Panc1 (cell line): ENCODE measurements around the gene HOXC9. TPM values are rescaled to one million over a fixed set of nuclear protein-coding genes. Genes with fewer than 3 reads are reported as not detected.

ENCODE experiments used
- ATAC-seq: fragments of 200-7000 bp; cut with Tn5 transposase; 2 replicates; pipeline ENCODE4 v1.9.1; 2020; ENCODE audit warnings: mild to moderate bottlenecking, moderate library complexity
- Bru-seq: library from RNA; stranded (reverse); fragments of 400-500 nt; gene quantifications from one replicate; lab custom pipeline; 2021; lab: Mats Ljungman, UMichigan
- BruChase-seq, 2 experiments: library from RNA; stranded (reverse); fragments of 400-500 nt; gene quantifications; one replicate each; lab custom pipeline; 2021; lab: Mats Ljungman, UMichigan
- BruUV-seq: library from RNA; stranded (reverse); fragments of 400-500 nt; replicated peaks from 2 replicates; lab custom pipeline; 2021; lab: Mats Ljungman, UMichigan
- CTCF ChIA-PET: fragments of 300-600 bp; sonication (Branson Sonifier 250); formaldehyde crosslinking; loops from one replicate; lab custom pipeline; 2022; ENCODE audit warnings: antibody characterized with exemption; lab: Charles Lee
- POLR2A ChIA-PET: fragments of 300-600 bp; sonication (Branson Sonifier 250); formaldehyde crosslinking; loops from one replicate; lab custom pipeline; 2022; ENCODE audit warnings: antibody characterized with exemption; lab: Charles Lee
- DNase-seq: peaks from one replicate; pipeline ENCODE4 v3.0.0-alpha.2; 2010; ENCODE audit warnings: low read depth, low spot score
- H3K27ac ChIP-seq: 2 replicates; pipeline ENCODE4 v1.5.1; 2011; ENCODE audit warnings: mild to moderate bottlenecking, low read length, inconsistent platforms
- H3K27me3 ChIP-seq: fragments of 200-500 bp; sonication (Bioruptor generic); 2 replicates; pipeline ENCODE4 v1.6.0; 2014; ENCODE audit warnings: low read length, inconsistent platforms; ENCODE audit not compliant: control insufficient read depth, insufficient read depth
- H3K36me3 ChIP-seq: fragments of 200-500 bp; sonication (Bioruptor generic); 2 replicates; pipeline ENCODE4 v1.5.1; 2014; ENCODE audit warnings: inconsistent platforms, mild to moderate bottlenecking, low read length, moderate library complexity; ENCODE audit not compliant: control insufficient read depth, insufficient read depth
- H3K4me1 ChIP-seq: 2 replicates; pipeline ENCODE4 v1.5.1; 2011; ENCODE audit warnings: inconsistent platforms, mild to moderate bottlenecking, low read length, moderate library complexity; ENCODE audit not compliant: control insufficient read depth, insufficient read depth
- H3K4me3 ChIP-seq, 2 experiments: 2 replicates each; pipeline ENCODE4 v1.5.1; 2011 to 2012; ENCODE audit warnings: low read depth in 2 of 2, low read length in 2 of 2, mild to moderate bottlenecking in 2 of 2, inconsistent platforms in 1 of 2, moderate library complexity in 1 of 2
- H3K9me3 ChIP-seq: fragments of 200-500 bp; sonication (Bioruptor generic); 2 replicates; pipeline ENCODE4 v1.5.1; 2014; ENCODE audit warnings: low read depth, mild to moderate bottlenecking, inconsistent platforms, low read length, moderate library complexity; ENCODE audit not compliant: control insufficient read depth, insufficient read depth
- POLR2AphosphoS5 ChIP-seq: IDR thresholded peaks from 2 replicates; pipeline ENCODE4 v1.6.1; 2012; ENCODE audit warnings: mild to moderate bottlenecking, low read depth, low read length, moderate library complexity
- REST ChIP-seq, 2 experiments: IDR thresholded peaks; 2 replicates each; pipeline ENCODE4 v1.6.1; 2011 to 2012; ENCODE audit warnings: low read depth in 2 of 2, control low read depth in 1 of 2, low read length in 1 of 2, mild to moderate bottlenecking in 1 of 2, moderate library complexity in 1 of 2; ENCODE audit not compliant: insufficient read depth in 1 of 2
- SIN3A ChIP-seq: IDR thresholded peaks from 2 replicates; pipeline ENCODE4 v1.6.1; 2012; ENCODE audit warnings: low read depth, mild to moderate bottlenecking, low read length, moderate library complexity, borderline replicate concordance; ENCODE audit not compliant: insufficient read depth
- TCF7L2 ChIP-seq: IDR thresholded peaks from 2 replicates; pipeline ENCODE4 v1.6.1; 2011; ENCODE audit warnings: mild to moderate bottlenecking, low read depth, low read length, inconsistent platforms
- in situ Hi-C: cut with HindIII; loops from 2 replicates; pipeline ENCODE4 v1.10.0; 2016; ENCODE audit warnings: low sequenced_read_pairs, low pct_unique_long_range_greater_than_20kb
- intact Hi-C: fragments of 100-400 bp; cut with micrococcal nuclease; formaldehyde crosslinking; loops from one replicate; pipeline ENCODE4 v1.10.0; 2022; ENCODE audit not compliant: unreplicated experiment
- long read RNA-seq: library from polyadenylated mRNA; unstranded; transcript quantifications from one replicate; pipeline ENCODE4 v2.0.0, GENCODE V29; 2021; ENCODE audit not compliant: unreplicated experiment
- polyA plus RNA-seq: library from polyadenylated mRNA; unstranded; fragments of >200 nt; gene quantifications from one replicate; pipeline ENCODE4 v1.2.1, GENCODE V29; 2012; ENCODE audit warnings: missing spikeins; ENCODE audit not compliant: insufficient read length
- total RNA-seq: library from RNA; stranded (reverse); gene quantifications from one replicate; pipeline ENCODE4 v1.2.1, GENCODE V29; 2021; ENCODE audit not compliant: unreplicated experiment
- TF ChIP-seq, protein P1 (sequence below): fragments of 450-650 bp; IDR thresholded peaks from 2 replicates; pipeline ENCODE4 v1.5.1; 2017; ENCODE audit warnings: mild to moderate bottlenecking

Gene HOXC9
- total RNA-seq (37.2 TPM), Bru-seq, nascent RNA (percentile 99 among the genes with signal in this experiment), BruChase-seq, experiment 1, labeled RNA remaining after a 2-hour chase (percentile 99 among the genes with signal in this experiment), BruChase-seq, experiment 2, labeled RNA remaining after a 6-hour chase (percentile 98 among the genes with signal in this experiment)
- 41.2 TPM for polyA plus RNA-seq
- long read RNA-seq, transcript HOXC9-201 (2 exons, 1,516 nt): major isoform, 43 of 46 reads
- long read RNA-seq, partial matches to known transcripts: 1 of 46 reads
- long read RNA-seq, other reads (novel, unspliced or antisense): 2 of 46 reads

GRCh38 chr12:54000116-54001114 lies at the start of gene HOXC9:
TSS of gene HOXC9 (plus strand) at chr12:54000161. CDS start at chr12:54000189, 28 bp downstream.
- no TSS peak for BruUV-seq
- intact Hi-C loops: no loop called here
- Histone ChIP-seq H3K36me3 (peaks cover 3% of the 10 kb centered on the region), H3K9me3 (no peaks in the 10 kb centered on the region), H3K27ac (peak within 1 kb of the TSS; percentile 99), H3K27me3 (no peaks in the 10 kb centered on the region), H3K4me1 (peaks cover 25% of the 10 kb centered on the region), H3K4me3 (peak within 1 kb of the TSS; percentile 66 to 67)
- CTCF ChIA-PET: interaction anchor here (0.5 to 1.2 kb wide), 3 partner anchors 15 to 216 kb away, joined by 3 to 14 read pairs (median 3); partner anchors contain the start of gene HOXC10
- in situ Hi-C loops: no loop called here
- TF ChIP-seq REST (IDR thresholded peaks at IDR 0.05; ENCODE audit: insufficient read depth in 1 of 2, low read depth in 2 of 2, low read length in 1 of 2): no peak
- peak; percentile 61 for TF ChIP-seq POLR2AphosphoS5
- ATAC-seq (no peak), DNase-seq (no peak)
- POLR2A ChIA-PET: interaction anchor here (0.5 to 1.6 kb wide), 3 partner anchors 10 to 24 kb away, joined by 4 to 5 read pairs (median 4); partner anchors contain the start of gene HOXC10

DNA sequence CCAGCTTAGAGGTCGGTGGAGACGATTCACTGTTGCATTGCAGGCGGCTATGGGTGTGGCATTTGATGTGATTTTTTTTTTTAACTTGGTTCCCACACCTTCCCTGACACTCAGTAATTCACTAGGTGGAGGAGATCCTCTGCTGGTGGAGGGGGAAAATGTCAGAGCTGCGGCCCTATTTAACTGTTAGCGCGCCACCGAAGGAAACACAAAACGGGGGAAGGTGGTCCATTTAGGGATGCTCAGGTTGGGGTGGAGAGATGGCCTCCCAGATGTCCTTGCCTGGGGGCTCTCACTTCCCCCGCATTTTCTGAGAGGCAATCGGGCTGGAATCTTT lies 49.6 kb upstream of the HOXC9 start:
- Histone ChIP-seq H3K27ac (peak overlapping the region; percentile 88), H3K36me3 (no peaks in the 10 kb centered on the region; the same call in 1 of the 2 replicates), H3K9me3 (no peaks in the 10 kb centered on the region), H3K4me1 (peaks cover 85% of the 10 kb centered on the region), H3K27me3 (no peaks in the 10 kb centered on the region), H3K4me3 (peak overlapping the region in 1 of 2 experiments; percentile 3; a peak in 1 of 4 replicates)
- no peak for DNase-seq
- no TSS peak for BruUV-seq
- ChIA-PET POLR2A (interaction anchor here (0.6 kb wide), 1 partner anchor 15 kb away, joined by 3 read pairs; no protein-coding TSS in a partner anchor), CTCF (interaction anchor here (0.8 kb wide), 1 partner anchor 12 kb away, joined by 3 read pairs; the partner anchor contains the start of gene HOXC13)
- intact Hi-C loops: no loop called here
- in situ Hi-C loops: no loop called here
- peak; percentile 12; the same call in 1 of the 2 replicates for ATAC-seq
- TF ChIP-seq, protein P1, sequence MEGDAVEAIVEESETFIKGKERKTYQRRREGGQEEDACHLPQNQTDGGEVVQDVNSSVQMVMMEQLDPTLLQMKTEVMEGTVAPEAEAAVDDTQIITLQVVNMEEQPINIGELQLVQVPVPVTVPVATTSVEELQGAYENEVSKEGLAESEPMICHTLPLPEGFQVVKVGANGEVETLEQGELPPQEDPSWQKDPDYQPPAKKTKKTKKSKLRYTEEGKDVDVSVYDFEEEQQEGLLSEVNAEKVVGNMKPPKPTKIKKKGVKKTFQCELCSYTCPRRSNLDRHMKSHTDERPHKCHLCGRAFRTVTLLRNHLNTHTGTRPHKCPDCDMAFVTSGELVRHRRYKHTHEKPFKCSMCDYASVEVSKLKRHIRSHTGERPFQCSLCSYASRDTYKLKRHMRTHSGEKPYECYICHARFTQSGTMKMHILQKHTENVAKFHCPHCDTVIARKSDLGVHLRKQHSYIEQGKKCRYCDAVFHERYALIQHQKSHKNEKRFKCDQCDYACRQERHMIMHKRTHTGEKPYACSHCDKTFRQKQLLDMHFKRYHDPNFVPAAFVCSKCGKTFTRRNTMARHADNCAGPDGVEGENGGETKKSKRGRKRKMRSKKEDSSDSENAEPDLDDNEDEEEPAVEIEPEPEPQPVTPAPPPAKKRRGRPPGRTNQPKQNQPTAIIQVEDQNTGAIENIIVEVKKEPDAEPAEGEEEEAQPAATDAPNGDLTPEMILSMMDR: peak; percentile 62; the same call in 1 of the 2 replicates
- TF ChIP-seq SIN3A (no peak), TCF7L2 (no peak), POLR2AphosphoS5 (no peak)
